Transverse colon (tissue), 4 donors: Measurements from ENCODE around the gene USP8.

ENCODE experiments used
- CTCF ChIP-seq, 5 experiments: fragments of 200-600 bp in 3 of 5; fragments of 450-650 bp in 2 of 5; sonication (generic) in 3 of 5; IDR thresholded peaks; 1 replicate in 2 of 5; 2 replicates in 3 of 5; pipeline ENCODE4 v1.5.1; 2016 to 2017; ENCODE audit warnings: antibody characterized with exemption in 5 of 5, inconsistent platforms in 3 of 5, mild to moderate bottlenecking in 2 of 5, moderate library complexity in 1 of 5
- POLR2A ChIP-seq: fragments of 450-650 bp; IDR thresholded peaks from one replicate; pipeline ENCODE4 v1.6.1; 2016; ENCODE audit warnings: antibody characterized with exemption, mild to moderate bottlenecking, moderate library complexity
- POLR2AphosphoS5 ChIP-seq, 3 donors: sonication (generic); formaldehyde crosslinking; IDR thresholded peaks; one replicate each; pipeline ENCODE4 v1.6.1; 2016; ENCODE audit warnings: antibody characterized with exemption in 3 of 3

GRCh38 chr15:50549326-50549725 is 125.1 kb downstream of the USP8 start:
- TF ChIP-seq POLR2A (no peak), CTCF (IDR thresholded peaks at IDR 0.05) (no peak), POLR2AphosphoS5 (IDR thresholded peaks at IDR 0.05) (no peak)
